ENCODE results near the gene NYNRIN. TPM values are rescaled to one million over a fixed set of nuclear protein-coding genes. Genes with fewer than 3 reads are reported as not detected.

The NYNRIN gene
- total and polyA plus RNA-seq, 2 experiments from 2014 or later: 3.1 to 20.0 TPM

DNA sequence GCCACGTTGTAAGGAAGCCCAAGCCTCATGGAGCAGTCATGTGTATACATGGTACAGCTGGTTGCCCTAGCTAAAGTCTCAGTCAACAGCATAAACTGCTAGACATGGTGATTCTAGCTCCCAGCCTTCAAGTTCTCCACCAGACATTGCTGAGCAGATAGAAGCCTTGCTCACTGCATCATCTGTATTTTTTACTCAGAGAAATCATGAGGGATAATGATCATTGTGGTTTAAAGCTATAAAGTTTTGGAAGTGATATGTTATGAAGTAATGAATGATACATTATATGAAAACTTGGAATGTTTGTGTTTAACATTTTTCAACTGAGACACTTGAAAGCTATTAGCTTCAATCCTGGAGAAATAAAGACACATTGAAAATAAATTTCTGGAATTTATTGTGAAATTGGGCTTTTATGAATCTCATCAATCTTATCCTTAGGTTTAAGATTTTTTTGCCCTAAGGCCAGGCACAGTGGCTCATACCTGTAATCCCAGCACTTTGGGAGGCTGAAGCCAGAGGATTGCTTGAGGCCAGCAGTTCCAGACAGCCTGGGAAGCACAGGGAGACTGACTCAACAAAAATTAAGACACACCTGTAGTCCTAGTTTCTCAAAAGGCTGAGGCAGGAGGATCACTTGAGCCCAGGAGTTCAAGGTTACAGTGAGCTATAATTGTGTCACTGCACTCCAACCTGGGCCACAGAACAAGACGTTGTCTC lies 36.4 kb upstream of the NYNRIN start:
- H3K27me3 ChIP-seq (ENCODE audit: insufficient read depth): peaks cover 64% of the 10 kb centered on the region
- no peak overlapping the region for H3K4me2 ChIP-seq
- H3K36me3 Mint-ChIP-seq (ENCODE audit: low read depth): no peaks in the 10 kb centered on the region
- H3K4me1 Mint-ChIP-seq: peaks cover 11% of the 10 kb centered on the region
- H3K4me1 ChIP-seq (ENCODE audit: insufficient read depth): peaks cover 9% of the 10 kb centered on the region; the same call in 1 of the 2 replicates
- H3F3A ChIP-seq (replicated peaks; ENCODE audit: low read depth): 0 out of 2 replicates have a peak, but pooled peaks cover 1% of the 10 kb centered on the region
- H3K79me2 ChIP-seq (replicated peaks; ENCODE audit: insufficient read depth): no peaks in the 10 kb centered on the region
- no peak overlapping the region for H3K27ac Mint-ChIP-seq
- no peak overlapping the region for H2AFZ ChIP-seq
- TF ChIP-seq, protein P1, sequence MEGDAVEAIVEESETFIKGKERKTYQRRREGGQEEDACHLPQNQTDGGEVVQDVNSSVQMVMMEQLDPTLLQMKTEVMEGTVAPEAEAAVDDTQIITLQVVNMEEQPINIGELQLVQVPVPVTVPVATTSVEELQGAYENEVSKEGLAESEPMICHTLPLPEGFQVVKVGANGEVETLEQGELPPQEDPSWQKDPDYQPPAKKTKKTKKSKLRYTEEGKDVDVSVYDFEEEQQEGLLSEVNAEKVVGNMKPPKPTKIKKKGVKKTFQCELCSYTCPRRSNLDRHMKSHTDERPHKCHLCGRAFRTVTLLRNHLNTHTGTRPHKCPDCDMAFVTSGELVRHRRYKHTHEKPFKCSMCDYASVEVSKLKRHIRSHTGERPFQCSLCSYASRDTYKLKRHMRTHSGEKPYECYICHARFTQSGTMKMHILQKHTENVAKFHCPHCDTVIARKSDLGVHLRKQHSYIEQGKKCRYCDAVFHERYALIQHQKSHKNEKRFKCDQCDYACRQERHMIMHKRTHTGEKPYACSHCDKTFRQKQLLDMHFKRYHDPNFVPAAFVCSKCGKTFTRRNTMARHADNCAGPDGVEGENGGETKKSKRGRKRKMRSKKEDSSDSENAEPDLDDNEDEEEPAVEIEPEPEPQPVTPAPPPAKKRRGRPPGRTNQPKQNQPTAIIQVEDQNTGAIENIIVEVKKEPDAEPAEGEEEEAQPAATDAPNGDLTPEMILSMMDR (conservative IDR thresholded peaks at IDR 0.05; ENCODE audit: low read depth in 2 of 2): no peak
- TF ChIP-seq CREB1 (CRISPR knock-in tag; IDR thresholded peaks at IDR 0.05; ENCODE audit: low read depth): no peak
- TF ChIP-seq EZH2phosphoT487 (IDR thresholded peaks at IDR 0.05; ENCODE audit: unreplicated experiment): no peak
- TF ChIP-seq EZH2 (IDR thresholded peaks at IDR 0.05; ENCODE audit: low read depth, unreplicated experiment): no peak
- no peaks in the 10 kb centered on the region; the same call in 1 of the 2 replicates for H4K20me1 ChIP-seq (replicated peaks; ENCODE audit: insufficient read depth)
- H3K9me3 Mint-ChIP-seq: no peaks in the 10 kb centered on the region; the same call in 2 of the 3 replicates
- no peak overlapping the region for H3K4me3 Mint-ChIP-seq
- no peak overlapping the region for H3K4me3 ChIP-seq
- DNase-seq (ENCODE audit: low spot score) (no peak), ATAC-seq (no peak)
- H3K36me3 ChIP-seq (ENCODE audit: insufficient read depth): no peaks in the 10 kb centered on the region
- no peak overlapping the region for H3K27ac ChIP-seq (ENCODE audit: low read depth)
- peaks cover 26% of the 10 kb centered on the region for H3K27me3 Mint-ChIP-seq (ENCODE audit: insufficient read depth, low read depth, poor library complexity)
- H3K9me2 ChIP-seq (ENCODE audit: insufficient read depth): no peaks in the 10 kb centered on the region

DNA sequence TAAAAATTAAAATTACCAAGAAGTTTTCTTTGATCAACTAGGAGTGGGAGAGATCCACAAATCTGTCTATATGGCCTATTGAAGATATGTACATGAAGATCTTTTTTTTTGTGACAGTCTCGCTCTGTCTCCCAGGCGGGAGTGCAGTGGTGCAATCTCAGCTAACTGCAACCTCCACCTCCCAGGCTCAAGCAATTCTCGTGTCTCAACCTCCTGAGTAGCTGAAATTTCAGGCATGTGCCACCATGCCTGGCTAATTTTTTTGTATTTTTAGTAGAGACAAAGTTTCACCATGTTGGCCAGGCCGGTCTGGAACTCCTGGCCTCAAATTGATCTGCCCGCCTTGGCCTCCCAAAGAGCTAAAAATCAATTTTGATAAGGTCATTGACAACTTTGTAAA lies 35.4 kb upstream of the NYNRIN start:
- no peak for ATAC-seq
- TF ChIP-seq CREB1 (CRISPR knock-in tag; IDR thresholded peaks at IDR 0.05; ENCODE audit: low read depth) (no peak), NANOG (IDR thresholded peaks at IDR 0.05; ENCODE audit: borderline replicate concordance) (no peak), ZNF331 (CRISPR knock-in tag; IDR thresholded peaks at IDR 0.05; ENCODE audit: low read depth) (no peak), EZH2 (IDR thresholded peaks at IDR 0.05; ENCODE audit: low read depth, unreplicated experiment) (no peak), POLR2AphosphoS5 (IDR thresholded peaks at IDR 0.05; ENCODE audit: low read depth) (no peak)
- TF ChIP-seq, protein P1 (conservative IDR thresholded peaks at IDR 0.05; ENCODE audit: low read depth in 2 of 2): no peak
- TF ChIP-seq, protein P2, sequence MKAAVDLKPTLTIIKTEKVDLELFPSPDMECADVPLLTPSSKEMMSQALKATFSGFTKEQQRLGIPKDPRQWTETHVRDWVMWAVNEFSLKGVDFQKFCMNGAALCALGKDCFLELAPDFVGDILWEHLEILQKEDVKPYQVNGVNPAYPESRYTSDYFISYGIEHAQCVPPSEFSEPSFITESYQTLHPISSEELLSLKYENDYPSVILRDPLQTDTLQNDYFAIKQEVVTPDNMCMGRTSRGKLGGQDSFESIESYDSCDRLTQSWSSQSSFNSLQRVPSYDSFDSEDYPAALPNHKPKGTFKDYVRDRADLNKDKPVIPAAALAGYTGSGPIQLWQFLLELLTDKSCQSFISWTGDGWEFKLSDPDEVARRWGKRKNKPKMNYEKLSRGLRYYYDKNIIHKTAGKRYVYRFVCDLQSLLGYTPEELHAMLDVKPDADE (IDR thresholded peaks at IDR 0.05): no peak

More for the DNA sequence above, 35.4 kb upstream of the NYNRIN start:
- Histone ChIP-seq H3K4me1 (ENCODE audit: insufficient read depth) (peaks cover 9% of the 10 kb centered on the region; the same call in 1 of the 2 replicates), H3K4me2 (no peak overlapping the region), H4K20me1 (replicated peaks; ENCODE audit: insufficient read depth) (no peaks in the 10 kb centered on the region; the same call in 1 of the 2 replicates), H2AFZ (no peak overlapping the region), H3K4me3 (no peak overlapping the region), H3K9me2 (ENCODE audit: insufficient read depth) (no peaks in the 10 kb centered on the region), H3K79me2 (replicated peaks; ENCODE audit: insufficient read depth) (no peaks in the 10 kb centered on the region), H3F3A (replicated peaks; ENCODE audit: low read depth) (0 out of 2 replicates have a peak, but pooled peaks cover 4% of the 10 kb centered on the region), H3K27me3 (ENCODE audit: insufficient read depth) (peaks cover 64% of the 10 kb centered on the region), H3K36me3 (ENCODE audit: insufficient read depth) (no peaks in the 10 kb centered on the region), H3K27ac (ENCODE audit: low read depth) (no peak overlapping the region)
- DNase-seq (ENCODE audit: low spot score): no peak
- H3K36me3 Mint-ChIP-seq (ENCODE audit: low read depth): no peaks in the 10 kb centered on the region
- H3K4me3 Mint-ChIP-seq: no peak overlapping the region
- no peaks in the 10 kb centered on the region; the same call in 2 of the 3 replicates for H3K9me3 Mint-ChIP-seq
- H3K27ac Mint-ChIP-seq: no peak overlapping the region
- H3K27me3 Mint-ChIP-seq (ENCODE audit: insufficient read depth, low read depth, poor library complexity): peaks cover 26% of the 10 kb centered on the region
- H3K4me1 Mint-ChIP-seq: peaks cover 11% of the 10 kb centered on the region

All from GM23338 (cell line).